Lower leg skin (tissue), 3 donors: Measurements from ENCODE around the gene NTM.

ENCODE experiments used
- POLR2A ChIP-seq, 2 donors: fragments of 450-650 bp; IDR thresholded peaks; one replicate each; pipeline ENCODE4 v1.6.1; 2016 to 2017; ENCODE audit warnings: antibody characterized with exemption in 2 of 2, mild to moderate bottlenecking in 1 of 2, moderate library complexity in 1 of 2
- TF ChIP-seq, protein P1 (sequence below), 3 donors: fragments of 450-650 bp; IDR thresholded peaks; one replicate each; pipeline ENCODE4 v1.5.1; 2016; ENCODE audit warnings: antibody characterized with exemption in 3 of 3, mild to moderate bottlenecking in 3 of 3, moderate library complexity in 2 of 3

DNA sequence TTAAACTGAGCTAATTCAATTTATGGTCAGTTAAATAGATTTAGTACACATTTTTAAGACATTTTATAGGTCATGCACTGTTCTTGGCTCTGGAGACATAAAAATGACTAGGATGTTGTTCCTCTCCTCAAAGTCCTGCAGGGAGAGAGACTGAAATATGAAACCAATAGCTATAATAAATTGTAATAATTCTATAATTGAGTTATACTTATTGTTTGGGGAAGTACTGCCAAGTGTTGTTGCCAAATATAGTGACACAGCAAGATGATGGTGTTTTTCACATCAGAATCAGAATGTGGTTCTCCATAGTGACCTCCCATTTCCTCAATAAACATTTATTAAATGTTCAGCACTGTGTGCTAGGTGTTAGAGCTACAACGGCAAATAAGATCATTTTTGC, 470.6 kb downstream of the NTM start:
- no peak for TF ChIP-seq POLR2A (IDR thresholded peaks at IDR 0.05)
- TF ChIP-seq, protein P1, sequence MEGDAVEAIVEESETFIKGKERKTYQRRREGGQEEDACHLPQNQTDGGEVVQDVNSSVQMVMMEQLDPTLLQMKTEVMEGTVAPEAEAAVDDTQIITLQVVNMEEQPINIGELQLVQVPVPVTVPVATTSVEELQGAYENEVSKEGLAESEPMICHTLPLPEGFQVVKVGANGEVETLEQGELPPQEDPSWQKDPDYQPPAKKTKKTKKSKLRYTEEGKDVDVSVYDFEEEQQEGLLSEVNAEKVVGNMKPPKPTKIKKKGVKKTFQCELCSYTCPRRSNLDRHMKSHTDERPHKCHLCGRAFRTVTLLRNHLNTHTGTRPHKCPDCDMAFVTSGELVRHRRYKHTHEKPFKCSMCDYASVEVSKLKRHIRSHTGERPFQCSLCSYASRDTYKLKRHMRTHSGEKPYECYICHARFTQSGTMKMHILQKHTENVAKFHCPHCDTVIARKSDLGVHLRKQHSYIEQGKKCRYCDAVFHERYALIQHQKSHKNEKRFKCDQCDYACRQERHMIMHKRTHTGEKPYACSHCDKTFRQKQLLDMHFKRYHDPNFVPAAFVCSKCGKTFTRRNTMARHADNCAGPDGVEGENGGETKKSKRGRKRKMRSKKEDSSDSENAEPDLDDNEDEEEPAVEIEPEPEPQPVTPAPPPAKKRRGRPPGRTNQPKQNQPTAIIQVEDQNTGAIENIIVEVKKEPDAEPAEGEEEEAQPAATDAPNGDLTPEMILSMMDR (IDR thresholded peaks at IDR 0.05) = no peak
